Stimulated activated naive CD8-positive, alpha-beta T cell treated with anti-CD3 and anti-CD28 coated beads, Interleukin-15, Interleukin-2, amounts not matched to agents 100 U/mL and 50 U/mL, for 24 hours (primary cell): ENCODE results near the gene STAB2.

Source experiments
- ATAC-seq: fragments of 150-1000 bp; cut with Tn5 transposase; one replicate; pipeline ENCODE4 v1.10.0; 2021
- DNase-seq: peaks from one replicate; pipeline ENCODE4 v3.0.0; 2021

The STAB2 gene

GRCh38 chr12:103583008-103583407, 4.1 kb upstream of the STAB2 start:
- ATAC-seq (no peak), DNase-seq (no peak)

- ATAC-seq = no peak
- no peak for DNase-seq
Observed at GRCh38 chr12:103586132-103586531, 941 bp upstream of the STAB2 start.

- no peak for DNase-seq
- ATAC-seq = no peak
Observed at GRCh38 chr12:103588680-103589079, 1.6 kb downstream of the STAB2 start.

GRCh38 chr12:103589517-103589916, 2.4 kb downstream of the STAB2 start:
- ATAC-seq (no peak), DNase-seq (no peak)

- ATAC-seq = no peak
Observed at GRCh38 chr12:103590271-103590670, 3.2 kb downstream of the STAB2 start.

GRCh38 chr12:103596981-103597380, 9.9 kb downstream of the STAB2 start:
- ATAC-seq (no peak), DNase-seq (no peak)

More at GRCh38 chr12:103590271-103590670, 3.2 kb downstream of the STAB2 start:
- no peak for DNase-seq

GRCh38 chr12:103599274-103599673, 12.2 kb downstream of the STAB2 start:
- no peak for ATAC-seq
- no peak for DNase-seq

- ATAC-seq (no peak), DNase-seq (no peak)
Observed at GRCh38 chr12:103600967-103601728, 14.1 kb downstream of the STAB2 start.

GRCh38 chr12:103620395-103620794, 33.3 kb downstream of the STAB2 start:
- no peak for DNase-seq

GRCh38 chr12:103623716-103624115, 36.6 kb downstream of the STAB2 start:
- DNase-seq (no peak), ATAC-seq (no peak)

More at GRCh38 chr12:103620395-103620794, 33.3 kb downstream of the STAB2 start:
- ATAC-seq = no peak

GRCh38 chr12:103626498-103626897, 39.4 kb downstream of the STAB2 start:
- no peak for ATAC-seq
- DNase-seq = no peak

GRCh38 chr12:103627189-103627855, 40.2 kb downstream of the STAB2 start:
- ATAC-seq = peak; percentile 26

GRCh38 chr12:103632554-103633216, 45.6 kb downstream of the STAB2 start:
- DNase-seq = peak; percentile 74
- peak; percentile 53 for ATAC-seq

More at GRCh38 chr12:103627189-103627855, 40.2 kb downstream of the STAB2 start:
- no peak for DNase-seq

GRCh38 chr12:103634732-103635131, 47.7 kb downstream of the STAB2 start:
- DNase-seq (no peak), ATAC-seq (no peak)

- no peak for DNase-seq
Observed at GRCh38 chr12:103635419-103635818, 48.3 kb downstream of the STAB2 start.

GRCh38 chr12:103637021-103637420, 49.9 kb downstream of the STAB2 start:
- ATAC-seq (no peak), DNase-seq (no peak)

More at GRCh38 chr12:103635419-103635818, 48.3 kb downstream of the STAB2 start:
- no peak for ATAC-seq

- DNase-seq (no peak), ATAC-seq (no peak)
Observed at GRCh38 chr12:103637429-103637828, 50.4 kb downstream of the STAB2 start.

- ATAC-seq = no peak
- DNase-seq = no peak
Observed at GRCh38 chr12:103639983-103640382, 52.9 kb downstream of the STAB2 start.

- DNase-seq = no peak
- no peak for ATAC-seq
Observed at GRCh38 chr12:103640410-103640809, 53.3 kb downstream of the STAB2 start.

GRCh38 chr12:103640831-103641230, 53.8 kb downstream of the STAB2 start:
- no peak for DNase-seq
- no peak for ATAC-seq

- DNase-seq (no peak), ATAC-seq (no peak)
Observed at GRCh38 chr12:103642240-103642864, 55.3 kb downstream of the STAB2 start.

- no peak for DNase-seq
- no peak for ATAC-seq
Observed at GRCh38 chr12:103645202-103645601, 58.1 kb downstream of the STAB2 start.

- ATAC-seq (no peak), DNase-seq (no peak)
Observed at GRCh38 chr12:103647267-103647666, 60.2 kb downstream of the STAB2 start.
